Smooth muscle cell (in vitro differentiated cells): ENCODE measurements around the gene HS6ST2. TPM values are rescaled to one million over a fixed set of nuclear protein-coding genes. Genes with fewer than 3 reads are reported as not detected.

Experiments
- DNase-seq: peaks from one replicate; lab custom pipeline; 2025; ENCODE audit not compliant: unreplicated experiment; lab: John Stamatoyannopoulos, UW
- H2AFZ ChIP-seq: fragments of 200-600 bp; sonication (generic); 2 replicates; pipeline ENCODE4 v1.6.0; 2016; ENCODE audit warnings: antibody characterized with exemption, low read depth, mild to moderate bottlenecking
- H3F3A ChIP-seq: fragments of 200-600 bp; sonication (generic); 2 replicates; pipeline ENCODE4 v1.6.0; 2017; ENCODE audit warnings: antibody characterized with exemption, low read depth
- H3K27ac ChIP-seq: fragments of 200-600 bp; sonication (generic); 2 replicates; pipeline ENCODE4 v1.5.1; 2016; ENCODE audit warnings: low read depth, mild to moderate bottlenecking
- H3K27me3 ChIP-seq: fragments of 200-600 bp; sonication (generic); 2 replicates; pipeline ENCODE4 v1.6.1; 2016; ENCODE audit warnings: low read depth, mild to moderate bottlenecking
- H3K36me3 ChIP-seq: fragments of 200-600 bp; sonication (generic); 2 replicates; pipeline ENCODE4 v1.5.1; 2016; ENCODE audit warnings: low read depth
- H3K4me1 ChIP-seq: fragments of 200-600 bp; sonication (generic); 2 replicates; pipeline ENCODE4 v1.5.1; 2016; ENCODE audit warnings: low read depth
- H3K4me2 ChIP-seq: fragments of 200-600 bp; sonication (generic); 2 replicates; pipeline ENCODE4 v1.6.0; 2016; ENCODE audit warnings: mild to moderate bottlenecking
- H3K4me3 ChIP-seq: fragments of 200-600 bp; sonication (generic); 2 replicates; pipeline ENCODE4 v1.5.1; 2016; ENCODE audit warnings: mild to moderate bottlenecking
- H3K79me2 ChIP-seq: fragments of 200-600 bp; sonication (generic); 2 replicates; pipeline ENCODE4 v1.6.0; 2016; ENCODE audit warnings: low read depth, mild to moderate bottlenecking
- H3K9ac ChIP-seq: fragments of 200-600 bp; sonication (generic); 2 replicates; pipeline ENCODE4 v1.6.0; 2016; ENCODE audit warnings: low read depth
- H3K9me3 ChIP-seq: fragments of 200-600 bp; sonication (generic); replicated peaks from 2 replicates; pipeline ENCODE4 v1.5.1; 2016; ENCODE audit warnings: low read depth
- H4K20me1 ChIP-seq: fragments of 200-600 bp; sonication (generic); 2 replicates; pipeline ENCODE4 v1.6.0; 2016; ENCODE audit warnings: low read depth
- WGBS: methylation state at CpG from one replicate; pipeline ENCODE4 v1.1.7; 2016; ENCODE audit warnings: low lambda C conversion rate; 5-methylcytosine and 5-hydroxymethylcytosine counted together
- polyA plus RNA-seq: library from polyadenylated mRNA; unstranded; fragments of >200 nt; fragmentation: Nextera tagmentation; extraction: Ambion mirVana; gene quantifications from 2 replicates; pipeline ENCODE4 v1.2.1, GENCODE V29; 2016
- total RNA-seq: library from RNA; depleted of rRNA; stranded (reverse); fragments of >200 nt; gene quantifications from 2 replicates; pipeline ENCODE4 v1.2.3, GENCODE V29; 2014
- TF ChIP-seq, protein P1 (sequence below): fragments of 200-600 bp; sonication (generic); IDR thresholded peaks from 2 replicates; pipeline ENCODE4 v1.5.1; 2017; ENCODE audit warnings: borderline replicate concordance, mild to moderate bottlenecking, antibody characterized with exemption; ENCODE audit not compliant: insufficient read depth, poor library complexity, severe bottlenecking

Gene HS6ST2
- total and polyA plus RNA-seq, 2 experiments from 2014 or later: 12.7 to 13.3 TPM

DNA sequence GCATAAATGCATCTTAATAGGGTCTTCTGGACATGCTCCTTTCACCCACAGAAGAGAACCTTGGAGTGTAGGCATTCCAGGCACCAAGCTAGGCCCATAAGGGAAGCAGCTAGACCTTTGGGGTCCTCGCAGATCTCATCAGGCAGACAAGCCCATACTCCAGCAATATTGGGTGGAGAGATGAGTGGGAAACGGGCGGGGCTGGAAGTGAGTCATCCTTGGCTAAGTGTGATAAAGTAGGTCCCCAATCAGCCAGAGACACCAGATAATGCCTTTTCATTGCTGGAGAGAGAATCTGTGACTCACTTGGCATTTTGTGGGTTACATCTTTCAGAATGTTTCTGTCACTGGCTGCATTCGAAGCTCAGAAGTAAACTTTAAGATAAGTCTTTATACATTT is 336.3 kb downstream of the HS6ST2 start:
- Histone ChIP-seq H3K27me3 (no peaks in the 10 kb centered on the region), H3K4me3 (no peak overlapping the region), H3K79me2 (no peaks in the 10 kb centered on the region), H3K9me3 (no peaks in the 10 kb centered on the region), H4K20me1 (no peaks in the 10 kb centered on the region), H3K4me2 (peak overlapping the region; percentile 70), H3K27ac (peak overlapping the region; percentile 52), H3K4me1 (no peaks in the 10 kb centered on the region), H3K9ac (no peak overlapping the region), H3K36me3 (no peaks in the 10 kb centered on the region), H2AFZ (no peak overlapping the region), H3F3A (no peaks in the 10 kb centered on the region)
- WGBS: 37% methylated on average over 4 of the region's 4 CpGs
- TF ChIP-seq, protein P1, sequence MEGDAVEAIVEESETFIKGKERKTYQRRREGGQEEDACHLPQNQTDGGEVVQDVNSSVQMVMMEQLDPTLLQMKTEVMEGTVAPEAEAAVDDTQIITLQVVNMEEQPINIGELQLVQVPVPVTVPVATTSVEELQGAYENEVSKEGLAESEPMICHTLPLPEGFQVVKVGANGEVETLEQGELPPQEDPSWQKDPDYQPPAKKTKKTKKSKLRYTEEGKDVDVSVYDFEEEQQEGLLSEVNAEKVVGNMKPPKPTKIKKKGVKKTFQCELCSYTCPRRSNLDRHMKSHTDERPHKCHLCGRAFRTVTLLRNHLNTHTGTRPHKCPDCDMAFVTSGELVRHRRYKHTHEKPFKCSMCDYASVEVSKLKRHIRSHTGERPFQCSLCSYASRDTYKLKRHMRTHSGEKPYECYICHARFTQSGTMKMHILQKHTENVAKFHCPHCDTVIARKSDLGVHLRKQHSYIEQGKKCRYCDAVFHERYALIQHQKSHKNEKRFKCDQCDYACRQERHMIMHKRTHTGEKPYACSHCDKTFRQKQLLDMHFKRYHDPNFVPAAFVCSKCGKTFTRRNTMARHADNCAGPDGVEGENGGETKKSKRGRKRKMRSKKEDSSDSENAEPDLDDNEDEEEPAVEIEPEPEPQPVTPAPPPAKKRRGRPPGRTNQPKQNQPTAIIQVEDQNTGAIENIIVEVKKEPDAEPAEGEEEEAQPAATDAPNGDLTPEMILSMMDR: no peak
- DNase-seq: no peak

DNA sequence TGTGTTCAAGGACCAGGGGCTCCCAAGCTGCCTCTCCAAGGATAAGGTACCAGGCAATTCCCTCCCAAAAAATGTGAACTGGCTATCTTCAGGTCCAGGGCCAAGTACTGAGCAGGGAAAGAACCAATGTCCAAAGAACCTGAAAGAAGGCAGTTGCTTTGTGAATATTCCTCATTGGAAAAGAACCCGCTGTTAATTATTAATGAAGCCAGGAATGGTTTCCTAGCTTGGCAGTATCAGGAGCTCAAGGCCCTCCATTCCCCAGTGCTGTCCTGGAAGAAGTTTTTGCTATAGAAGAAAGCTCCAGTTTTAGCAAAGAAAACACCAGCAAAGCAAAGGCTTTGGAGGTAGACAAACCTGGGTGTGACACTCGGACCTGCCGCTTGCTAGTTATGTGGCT is 339.6 kb downstream of the HS6ST2 start:
- TF ChIP-seq, protein P1: no peak
- no peak overlapping the region for H3K4me3 ChIP-seq
- H3K9me3 ChIP-seq: no peaks in the 10 kb centered on the region
- no peaks in the 10 kb centered on the region for H4K20me1 ChIP-seq
- H2AFZ ChIP-seq: no peak overlapping the region
- DNase-seq: no peak
- H3K4me2 ChIP-seq: no peak overlapping the region
- H3K27me3 ChIP-seq: no peaks in the 10 kb centered on the region
- no peaks in the 10 kb centered on the region for H3K36me3 ChIP-seq
- H3F3A ChIP-seq: no peaks in the 10 kb centered on the region
- H3K9ac ChIP-seq: no peak overlapping the region
- WGBS: 67% methylated on average over 3 of the region's 3 CpGs
- no peaks in the 10 kb centered on the region for H3K79me2 ChIP-seq
- H3K4me1 ChIP-seq: no peaks in the 10 kb centered on the region
- no peak overlapping the region for H3K27ac ChIP-seq

DNA sequence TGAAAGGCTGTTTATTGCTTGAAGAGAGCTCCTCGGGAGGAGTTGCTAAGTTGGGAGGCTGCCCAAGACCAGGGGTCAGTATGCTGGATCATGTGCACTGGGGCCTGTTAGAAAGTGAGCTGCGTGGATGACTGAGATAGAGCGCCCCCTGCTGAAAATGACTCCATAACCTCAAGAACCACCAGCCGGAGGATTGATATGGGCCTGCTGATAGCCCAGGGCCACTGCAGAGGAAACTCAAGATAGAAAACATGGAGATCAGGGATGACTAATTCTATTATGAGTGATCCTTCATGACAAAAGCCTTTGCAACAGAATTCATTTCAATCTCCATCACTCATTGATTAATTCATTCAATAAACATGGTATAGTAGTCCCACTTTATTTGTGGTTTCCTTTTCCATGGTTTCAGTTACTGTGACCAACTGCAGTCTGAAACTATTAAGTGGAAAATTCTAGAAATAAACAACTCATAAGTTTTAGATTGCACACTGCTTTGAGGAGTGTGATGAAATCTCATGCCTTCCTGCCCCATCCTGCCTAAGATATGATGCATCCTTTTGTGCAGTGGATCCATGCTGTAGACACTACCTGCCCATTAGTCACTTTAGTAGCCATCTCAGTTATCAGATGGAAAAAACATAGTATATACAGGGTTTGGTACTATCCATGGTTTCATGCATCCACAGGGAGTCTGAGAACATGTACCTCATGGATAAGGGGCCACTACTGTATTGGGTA is 342.9 kb downstream of the HS6ST2 start:
- Histone ChIP-seq H2AFZ (no peak overlapping the region), H3K79me2 (no peaks in the 10 kb centered on the region), H3K4me3 (no peak overlapping the region), H3K9ac (no peak overlapping the region), H3K27ac (no peak overlapping the region), H3K36me3 (no peaks in the 10 kb centered on the region), H3K27me3 (no peaks in the 10 kb centered on the region), H3K4me2 (no peak overlapping the region), H3F3A (no peaks in the 10 kb centered on the region), H4K20me1 (no peaks in the 10 kb centered on the region), H3K9me3 (no peaks in the 10 kb centered on the region), H3K4me1 (no peaks in the 10 kb centered on the region)
- TF ChIP-seq, protein P1: peak; percentile 35
- WGBS: 32% methylated on average over 4 of the region's 4 CpGs
- no peak for DNase-seq

DNA sequence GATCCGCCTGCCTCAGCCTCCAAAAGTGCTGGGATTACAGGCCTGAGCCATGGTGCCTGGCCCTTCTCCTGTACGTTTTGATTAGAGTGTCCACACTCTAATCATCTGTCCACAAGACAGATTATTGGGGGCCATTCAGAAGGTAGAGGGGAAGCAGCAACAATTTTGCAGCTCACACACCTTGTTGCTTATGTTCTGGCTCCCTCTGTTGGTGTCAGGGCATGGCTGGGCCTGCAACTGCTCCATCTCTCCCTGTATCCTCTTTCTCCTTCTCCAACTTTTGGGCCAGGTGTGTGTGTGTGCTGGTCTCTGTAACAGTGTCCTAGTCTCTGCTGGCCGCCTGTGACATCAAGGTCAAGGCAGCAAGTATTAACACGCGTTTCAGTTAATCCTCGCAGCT is 344.1 kb downstream of the HS6ST2 start:
- H3K27me3 ChIP-seq: no peaks in the 10 kb centered on the region
- 87% methylated on average over 6 of the region's 6 CpGs for WGBS

More for the DNA sequence above, 344.1 kb downstream of the HS6ST2 start:
- H3K9ac ChIP-seq: no peak overlapping the region
- H3K9me3 ChIP-seq: no peaks in the 10 kb centered on the region
- H3K27ac ChIP-seq: no peak overlapping the region
- no peaks in the 10 kb centered on the region for H4K20me1 ChIP-seq
- no peaks in the 10 kb centered on the region for H3K36me3 ChIP-seq
- H3F3A ChIP-seq: no peaks in the 10 kb centered on the region
- no peak overlapping the region for H2AFZ ChIP-seq
- no peak for DNase-seq
- no peaks in the 10 kb centered on the region for H3K79me2 ChIP-seq
- H3K4me1 ChIP-seq: no peaks in the 10 kb centered on the region
- H3K4me3 ChIP-seq: no peak overlapping the region
- TF ChIP-seq, protein P1: peak; percentile 31
- no peak overlapping the region for H3K4me2 ChIP-seq
